Skeletal muscle cell (primary cell): ENCODE results near the gene BMPR2.
"Not testable (repeated sequence)": the region's sequence is repeated elsewhere in the genome, so short reads cannot be mapped to it uniquely, and the experiment has no call there.

Experiments used
- DNase-seq: peaks from one replicate; pipeline ENCODE4 v3.0.0-alpha.2; 2010; ENCODE audit warnings: low read depth
- H3K4me3 ChIP-seq: 2 replicates; pipeline ENCODE4 v1.5.1; 2011; ENCODE audit warnings: low read depth, mild to moderate bottlenecking, control low read depth, low read length, moderate library complexity

Gene BMPR2

DNA sequence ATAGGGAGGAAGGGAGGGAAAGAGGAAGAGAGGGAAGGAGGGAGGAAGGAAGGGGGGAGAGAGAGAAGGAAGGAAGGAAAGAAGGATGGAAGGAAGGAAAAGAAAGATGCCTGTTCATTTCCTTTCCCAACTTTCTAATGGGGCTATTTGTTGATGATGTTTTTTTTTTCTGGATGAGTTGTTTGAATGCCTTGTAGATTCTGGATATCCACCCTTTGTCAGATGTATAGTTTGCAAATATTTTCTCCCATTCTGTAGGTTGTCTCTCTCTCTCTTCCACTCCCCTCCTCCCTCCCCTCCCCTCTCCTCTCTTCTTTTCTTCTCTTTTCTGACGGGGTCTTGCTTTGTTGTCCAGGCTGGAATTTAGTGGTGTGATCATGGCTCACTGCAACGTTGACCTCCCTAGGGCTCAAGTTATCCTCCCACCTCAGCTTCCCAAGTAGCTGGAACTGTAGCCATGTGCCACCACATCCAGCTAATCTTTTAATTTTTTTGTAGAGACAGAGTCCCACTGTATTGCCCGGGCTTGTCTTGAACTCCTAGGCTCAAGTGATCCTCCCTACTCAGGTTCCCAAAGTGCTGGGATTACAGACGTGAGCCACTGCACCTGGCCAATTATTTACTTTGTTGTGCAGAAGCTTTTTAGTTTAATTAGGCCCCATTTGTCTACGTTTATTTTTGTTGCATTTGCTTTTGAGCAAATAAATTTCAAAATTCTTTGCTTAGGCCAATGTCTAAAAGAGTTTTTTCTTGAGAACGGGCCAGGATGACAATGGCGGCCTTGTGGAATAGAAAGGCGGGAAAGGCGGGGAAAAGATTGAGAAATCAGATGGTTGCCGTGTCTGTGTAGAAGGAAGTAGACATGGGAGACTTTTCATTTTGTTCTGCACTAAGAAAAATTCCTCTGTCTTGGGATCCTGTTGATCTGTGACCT lies 201.4 kb downstream of the BMPR2 start:
- no peak overlapping the region for H3K4me3 ChIP-seq
- no peak for DNase-seq

DNA sequence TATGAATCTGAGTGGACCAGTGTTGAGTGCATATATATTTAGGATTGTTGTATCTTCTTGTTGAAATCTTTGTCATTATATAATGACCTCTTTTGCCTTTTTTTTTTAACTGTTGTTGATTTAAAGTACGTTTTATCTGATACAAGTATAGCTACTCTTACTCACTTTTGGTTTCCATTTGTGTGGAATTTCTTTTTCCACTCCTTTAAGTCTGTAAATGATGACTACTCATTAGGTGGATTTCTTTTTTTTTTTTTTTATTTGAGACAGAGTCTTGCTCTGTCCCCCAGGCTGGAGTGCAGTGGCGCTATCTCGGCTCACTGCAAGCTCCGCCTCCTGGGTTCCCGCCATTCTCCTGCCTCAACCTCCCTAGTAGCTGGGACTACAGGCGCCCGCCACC lies 206.7 kb downstream of the BMPR2 start:
- not testable (repeated sequence) for DNase-seq, H3K4me3 ChIP-seq

DNA sequence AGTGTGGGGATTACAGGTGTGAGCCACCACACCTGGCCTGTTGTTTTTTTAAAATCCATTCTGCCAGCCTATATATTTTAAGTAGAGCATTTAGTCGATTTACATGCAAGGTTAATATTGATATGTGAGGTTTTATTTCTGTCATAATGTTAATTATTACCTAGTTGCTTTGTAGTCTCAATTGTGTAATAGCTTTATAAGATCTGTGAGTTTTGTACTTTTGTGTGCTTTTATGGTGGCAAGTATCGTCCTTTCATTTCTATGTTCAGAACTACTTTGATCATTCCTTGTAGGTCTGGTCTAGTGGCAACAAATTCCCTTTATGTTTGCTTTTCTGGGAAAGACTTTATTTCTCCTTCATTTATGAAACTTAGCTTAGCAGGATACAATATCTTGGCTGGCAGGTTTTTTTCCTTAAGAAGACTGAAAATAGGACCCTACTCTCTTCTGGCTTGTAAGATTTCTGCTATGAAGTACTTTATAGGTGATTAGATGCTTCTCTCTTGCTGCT lies 207.6 kb downstream of the BMPR2 start:
- no peak for DNase-seq
- no peak overlapping the region for H3K4me3 ChIP-seq

DNA sequence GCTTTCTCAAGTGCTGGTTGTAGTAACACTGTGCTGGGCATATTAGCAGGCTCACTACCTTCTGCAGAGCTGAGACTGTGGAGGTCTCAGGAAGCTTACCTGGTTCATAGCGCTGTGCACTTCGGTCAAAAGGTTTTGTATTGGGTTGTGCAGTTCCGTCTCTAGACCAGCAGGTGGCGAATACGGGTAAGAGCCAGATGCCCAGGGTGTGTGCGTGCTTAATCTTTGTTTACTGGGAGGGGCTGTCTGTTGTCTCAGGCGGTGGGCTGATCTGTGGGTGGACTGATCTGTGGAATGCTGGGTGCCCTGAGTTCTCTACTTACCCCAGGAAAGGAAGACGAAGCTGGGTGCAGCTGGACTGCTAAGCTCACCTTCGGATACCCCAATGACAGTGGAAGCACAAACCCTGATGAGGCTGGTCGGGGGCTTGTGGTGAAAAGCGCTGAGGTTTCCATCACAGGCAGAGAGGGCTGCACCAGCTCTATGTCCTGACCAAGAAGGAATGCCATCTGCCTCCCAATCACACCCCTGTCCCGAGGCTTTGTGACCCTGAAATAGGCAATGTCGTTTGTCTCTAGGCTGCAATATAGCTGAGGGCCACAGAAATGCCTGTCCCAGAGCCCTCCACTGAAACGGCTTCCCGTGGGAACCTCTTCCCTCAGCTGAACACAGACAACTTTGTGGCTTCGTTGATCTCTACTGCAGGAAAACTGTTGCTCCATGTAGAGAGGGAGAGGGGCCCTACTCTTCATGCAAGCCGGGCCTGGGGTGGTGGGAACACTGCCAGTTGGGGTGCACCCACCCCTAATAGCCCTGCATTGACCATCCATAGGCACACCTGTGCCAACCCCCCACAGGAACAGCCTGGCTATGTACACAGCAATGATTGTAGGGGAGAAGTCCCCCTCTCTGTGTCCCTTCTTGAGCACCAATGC lies 212.8 kb downstream of the BMPR2 start:
- DNase-seq = no peak
- peak overlapping the region; percentile 9 for H3K4me3 ChIP-seq

DNA sequence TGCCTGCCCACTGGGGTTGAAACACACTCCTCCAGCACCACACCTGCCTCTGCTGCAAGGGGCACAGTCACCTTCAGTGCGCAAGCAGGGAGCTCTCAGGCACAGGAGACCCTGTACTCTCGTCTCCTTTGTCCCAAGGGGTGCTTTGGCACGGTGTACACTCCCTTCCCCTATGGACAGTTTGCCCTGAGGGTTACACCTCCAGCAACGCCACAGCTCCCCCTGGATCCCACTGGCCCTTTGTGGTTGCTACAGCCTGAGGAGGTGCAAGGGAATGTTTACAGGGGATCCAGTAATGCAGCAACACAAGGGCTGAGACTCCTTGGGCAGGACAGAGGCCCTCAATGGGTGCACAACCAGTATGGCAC lies 213.4 kb downstream of the BMPR2 start:
- H3K4me3 ChIP-seq = no peak overlapping the region
- DNase-seq = no peak

DNA sequence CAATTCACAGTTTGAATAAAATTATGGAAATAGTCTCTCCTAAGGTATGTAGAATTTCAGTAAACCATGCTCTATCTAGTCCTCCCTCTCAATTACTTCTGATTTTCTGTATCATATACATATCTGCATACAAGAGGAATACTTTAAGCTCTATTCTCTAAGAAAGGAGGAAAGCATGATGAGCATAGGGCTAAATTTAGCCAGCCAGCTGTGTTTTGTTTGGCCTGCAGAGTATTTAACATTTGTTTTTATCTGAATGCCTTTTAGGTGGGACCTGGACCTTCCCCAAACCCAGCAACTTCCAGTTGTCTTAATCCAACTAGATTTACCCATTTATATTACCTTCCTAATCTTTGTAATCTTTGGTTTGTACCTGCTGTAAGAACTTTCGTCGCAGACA lies 216.4 kb downstream of the BMPR2 start:
- H3K4me3 ChIP-seq = no peak overlapping the region
- DNase-seq = no peak

DNA sequence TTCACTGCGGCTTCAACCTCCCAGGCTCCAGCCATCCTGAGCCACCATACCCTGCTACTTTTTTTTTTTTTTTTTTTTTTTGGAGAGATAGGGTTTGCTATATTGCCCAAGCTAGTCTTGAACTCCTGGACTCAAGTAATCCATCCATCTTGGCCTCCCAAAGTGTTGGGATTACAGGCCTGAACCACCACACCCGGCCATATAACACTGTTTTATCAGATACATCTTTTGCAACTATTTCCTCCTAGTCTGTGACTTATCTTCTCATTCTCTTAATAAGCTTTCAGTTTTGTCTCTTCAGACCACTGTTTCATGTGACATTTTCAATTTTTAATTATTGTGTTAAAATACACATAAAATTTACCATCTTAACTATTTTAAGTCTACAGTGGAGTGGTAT lies 223.0 kb downstream of the BMPR2 start:
- DNase-seq = no peak
- H3K4me3 ChIP-seq = no peak overlapping the region

DNA sequence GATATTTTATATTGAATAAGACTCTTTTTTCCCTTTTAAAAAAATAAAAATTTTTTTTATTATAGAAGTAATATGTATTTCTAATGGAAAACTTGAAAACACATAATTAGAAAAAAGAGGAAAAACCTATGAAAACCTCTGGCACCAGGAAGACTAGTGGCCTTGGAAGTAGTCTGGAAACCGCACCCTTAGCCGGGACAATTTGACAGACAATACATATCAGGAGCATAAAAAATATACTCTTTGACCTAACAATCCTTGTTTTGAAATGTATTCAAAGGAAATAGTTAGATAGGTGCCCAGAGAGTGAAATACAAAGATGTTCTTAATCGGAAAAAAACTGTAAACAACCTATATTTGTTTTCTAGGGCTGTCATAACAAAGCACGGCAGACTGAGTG lies 223.8 kb downstream of the BMPR2 start:
- no peak overlapping the region for H3K4me3 ChIP-seq
- DNase-seq = no peak

DNA sequence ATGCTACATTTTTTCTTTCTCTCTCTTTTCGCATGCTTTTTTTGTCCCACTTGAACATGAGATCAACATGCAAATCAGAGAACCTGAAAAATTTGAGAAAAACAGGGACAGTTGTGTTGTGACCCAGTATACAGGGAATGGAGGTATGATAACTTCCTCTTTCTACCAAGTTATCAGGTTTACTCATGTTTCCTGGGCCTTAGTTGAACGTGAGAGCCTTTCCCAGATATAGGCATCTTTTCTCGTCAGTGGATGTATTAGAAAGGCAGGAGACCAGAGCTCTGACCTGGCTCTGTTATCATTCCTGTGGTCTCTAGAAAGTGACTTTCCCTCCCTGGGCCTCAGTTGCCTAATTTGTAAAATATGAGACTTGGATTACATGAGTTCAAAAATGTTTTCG lies 228.6 kb downstream of the BMPR2 start:
- no peak overlapping the region for H3K4me3 ChIP-seq
- no peak for DNase-seq

DNA sequence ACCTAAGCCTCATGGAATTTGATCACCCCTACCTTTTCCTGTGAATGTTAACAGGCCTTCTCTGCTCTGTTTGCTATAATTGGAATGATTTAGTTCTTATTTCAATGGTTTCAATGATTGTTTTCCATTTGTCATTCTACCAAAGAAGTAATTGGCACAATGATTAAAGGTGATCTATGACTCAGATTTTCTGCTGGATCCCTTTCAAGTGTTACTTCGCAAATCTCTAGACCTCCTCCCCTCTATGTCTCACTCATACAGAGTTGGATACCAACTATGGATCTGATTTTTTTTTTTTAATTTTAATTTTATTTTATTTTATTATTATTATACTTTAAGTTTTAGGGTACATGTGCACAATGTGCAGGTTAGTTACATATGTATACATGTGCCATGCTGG lies 229.0 kb downstream of the BMPR2 start:
- H3K4me3 ChIP-seq = no peak overlapping the region
- DNase-seq = no peak

DNA sequence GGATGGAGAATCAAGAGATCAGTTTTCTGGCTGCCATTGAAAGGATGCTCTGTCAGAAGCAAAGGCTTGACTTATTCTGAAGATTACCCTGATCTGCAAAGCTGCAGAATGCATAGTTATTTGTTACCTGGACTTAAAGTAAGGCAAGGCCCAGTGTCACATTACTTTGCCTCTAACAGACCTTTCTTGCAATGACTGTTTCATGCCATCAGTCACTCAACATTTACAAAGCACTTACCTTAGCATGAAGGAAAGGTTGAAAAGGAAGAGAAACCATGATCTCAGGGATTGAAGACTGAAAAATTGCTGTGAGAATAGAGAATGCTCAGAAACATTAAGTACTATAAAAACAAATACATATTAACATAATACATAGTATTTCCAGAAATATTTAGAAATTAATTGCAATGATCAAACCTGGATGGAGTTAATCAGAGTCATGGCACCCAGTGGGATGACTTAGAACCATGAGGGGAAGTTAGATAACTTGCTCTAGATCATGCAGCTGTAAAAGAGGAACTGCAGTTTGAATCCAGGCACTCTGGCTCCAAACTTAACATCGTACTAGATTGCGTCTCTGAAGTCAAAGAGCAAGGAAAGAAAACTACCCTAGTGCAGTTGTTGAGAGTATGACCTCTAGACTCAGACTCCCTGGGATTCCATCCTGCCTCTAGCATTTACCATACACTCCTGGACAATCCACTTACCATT lies 232.2 kb downstream of the BMPR2 start:
- H3K4me3 ChIP-seq = no peak overlapping the region
- DNase-seq = no peak

DNA sequence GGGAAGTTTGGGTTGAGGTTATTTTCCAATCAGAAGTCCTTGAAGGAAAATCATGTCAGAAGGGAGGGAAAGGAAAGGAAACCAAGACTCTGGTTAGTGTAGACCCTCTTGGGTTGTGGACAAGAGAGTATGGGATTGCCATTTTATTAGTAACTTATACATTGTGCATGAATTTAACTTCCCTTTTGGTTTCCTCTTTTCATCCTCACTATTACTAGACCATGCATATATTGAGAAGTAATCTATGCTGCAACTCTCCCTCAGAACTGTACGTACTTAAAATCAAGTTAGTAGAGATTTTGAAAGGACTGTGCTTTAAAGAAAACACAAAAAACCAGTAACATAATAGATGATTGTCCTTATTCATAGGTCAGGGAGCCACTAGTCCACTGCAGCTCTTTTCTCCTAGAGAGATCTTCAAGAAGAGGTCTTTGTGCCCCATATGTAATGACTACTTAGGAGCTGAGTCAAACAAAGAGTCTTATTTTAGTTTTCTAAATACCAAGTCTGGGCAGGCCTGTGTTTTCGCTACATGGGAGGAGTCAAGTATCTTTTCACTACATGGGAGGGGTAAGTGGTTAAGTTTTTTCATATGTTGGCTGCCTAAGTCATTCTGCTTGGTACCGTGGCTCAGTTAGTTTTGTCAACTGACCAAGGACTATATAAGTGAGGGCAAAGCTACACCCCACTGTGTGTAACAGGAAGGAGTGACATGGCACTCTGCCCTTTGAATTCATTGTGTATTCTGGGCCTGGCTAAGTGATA lies 233.4 kb downstream of the BMPR2 start:
- DNase-seq = no peak
- no peak overlapping the region for H3K4me3 ChIP-seq

DNA sequence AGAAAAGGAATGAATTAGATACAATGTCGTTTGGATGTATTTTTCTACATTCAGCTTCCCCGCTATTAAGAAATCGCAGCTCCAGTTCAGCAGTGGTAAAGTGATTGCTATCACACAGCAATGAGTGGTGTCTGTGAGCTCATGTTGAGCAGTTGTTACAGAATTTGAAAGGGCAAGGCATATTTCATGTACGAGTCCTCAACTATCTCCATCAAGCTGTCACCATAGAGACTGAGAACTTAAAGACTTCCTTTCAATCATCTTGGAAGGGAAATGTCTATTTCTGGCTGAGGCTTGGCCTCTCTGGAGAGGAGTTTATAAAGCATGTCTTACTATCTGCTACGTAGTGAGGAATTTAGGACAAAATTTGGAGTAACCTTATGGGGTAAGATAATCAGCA lies 234.3 kb downstream of the BMPR2 start:
- H3K4me3 ChIP-seq = no peak overlapping the region
- no peak for DNase-seq

DNA sequence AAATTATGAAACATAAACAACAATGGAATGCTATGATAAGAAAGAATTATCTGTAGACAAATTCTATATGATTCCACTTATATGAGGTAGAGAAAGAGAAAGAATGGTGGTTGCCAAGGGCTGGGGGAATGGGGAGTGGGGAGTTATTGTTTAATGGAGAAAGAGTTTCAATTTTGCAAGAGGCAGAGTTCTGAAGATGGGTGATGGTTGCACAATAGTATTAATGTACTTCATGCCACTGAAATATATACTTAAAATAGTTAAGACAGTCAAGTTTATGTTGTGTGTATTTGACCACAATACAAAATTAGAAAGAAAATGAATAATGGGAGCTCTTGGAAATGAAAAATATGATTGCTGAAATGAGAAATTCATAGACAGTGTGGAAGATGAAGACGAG lies 236.0 kb downstream of the BMPR2 start:
- DNase-seq = no peak
- no peak overlapping the region for H3K4me3 ChIP-seq

DNA sequence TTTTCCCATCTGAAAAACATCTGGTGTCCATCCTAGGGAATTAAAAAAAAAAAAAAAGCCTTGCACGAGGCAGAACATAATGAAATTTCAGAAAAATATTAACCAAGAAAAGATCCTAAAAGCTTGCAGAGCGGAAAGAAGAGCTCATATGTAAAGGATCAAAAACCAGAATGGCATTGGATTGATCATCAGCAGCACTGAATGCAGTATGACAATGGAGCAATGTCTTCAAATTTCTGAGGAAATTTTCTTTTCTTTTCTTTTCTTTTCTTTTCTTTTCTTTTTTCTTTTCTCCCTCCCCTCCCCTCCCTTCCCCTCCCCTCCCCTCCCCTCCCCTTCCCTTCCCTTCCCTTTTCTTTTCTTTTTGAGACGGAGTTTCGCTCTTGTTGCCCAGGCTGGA lies 237.4 kb downstream of the BMPR2 start:
- DNase-seq = no peak
- H3K4me3 ChIP-seq = no peak overlapping the region
